Erythroblast (primary cell): ENCODE results near the gene KRTAP9-6.

ENCODE experiments used
- DNase-seq, 2 experiments: peaks; one replicate each; lab custom pipeline; 2025; lab: John Stamatoyannopoulos, UW
- GATA1 ChIP-seq: IDR thresholded peaks from 2 replicates; pipeline ENCODE4 v1.6.1; 2011; ENCODE audit warnings: low read depth, mild to moderate bottlenecking, control low read depth, low read length, moderate library complexity
- POLR2A ChIP-seq: IDR thresholded peaks from 2 replicates; pipeline ENCODE4 v1.6.1; 2011; ENCODE audit warnings: mild to moderate bottlenecking, low read length

Gene KRTAP9-6

GRCh38 chr17:41301204-41301790 lies 36.1 kb downstream of the KRTAP9-6 start:
- DNase-seq = no peak
- no peak for TF ChIP-seq POLR2A

- no peak for DNase-seq
- TF ChIP-seq GATA1 = no peak
- TF ChIP-seq POLR2A = no peak
Measured at GRCh38 chr17:41301916-41302901, 37.0 kb downstream of the KRTAP9-6 start, which contains the start of gene KRTAP29-1. TSS of gene KRTAP29-1 (minus strand) at chr17:41302851. CDS start at chr17:41302851, 0 bp downstream.

GRCh38 chr17:41302981-41303380 lies 37.8 kb downstream of the KRTAP9-6 start:
- TF ChIP-seq GATA1 = no peak
- TF ChIP-seq POLR2A = no peak
- DNase-seq = no peak

GRCh38 chr17:41304091-41304490 lies 38.9 kb downstream of the KRTAP9-6 start:
- DNase-seq = no peak
- TF ChIP-seq POLR2A = no peak
- TF ChIP-seq GATA1 = no peak

GRCh38 chr17:41307647-41308046 lies 42.5 kb downstream of the KRTAP9-6 start:
- no peak for DNase-seq
- no peak for TF ChIP-seq POLR2A
- no peak for TF ChIP-seq GATA1

- no peak for DNase-seq
- TF ChIP-seq GATA1 = no peak
- TF ChIP-seq POLR2A = no peak
Measured at GRCh38 chr17:41308251-41308917, 43.2 kb downstream of the KRTAP9-6 start.

GRCh38 chr17:41308918-41309359 lies 43.8 kb downstream of the KRTAP9-6 start, which contains the start of gene KRTAP16-1:
TSS of gene KRTAP16-1 (minus strand) at chr17:41309309. CDS start at chr17:41309253, 56 bp downstream.
- TF ChIP-seq POLR2A = no peak
- TF ChIP-seq GATA1 = no peak
- no peak for DNase-seq

GRCh38 chr17:41311111-41311510 lies 45.9 kb downstream of the KRTAP9-6 start:
- DNase-seq = no peak
- TF ChIP-seq GATA1 = no peak

- TF ChIP-seq POLR2A = no peak
- no peak for TF ChIP-seq GATA1
- DNase-seq = no peak
Measured at GRCh38 chr17:41315204-41315794, 50.1 kb downstream of the KRTAP9-6 start, which contains the start of gene KRTAP17-1. TSS of gene KRTAP17-1 (minus strand) at chr17:41315710. CDS start at chr17:41315650, 60 bp downstream.
